ENCODE results near the gene SPEM2. TPM values are rescaled to one million over a fixed set of nuclear protein-coding genes. Genes with fewer than 3 reads are reported as not detected.

Gene SPEM2
- total RNA-seq, 6 experiments from 2014 or later: not detected

GRCh38 chr17:7408252-7408727 lies 17.1 kb upstream of the SPEM2 start:
- Histone ChIP-seq H3K9me3 (no peaks in the 10 kb centered on the region), H3K4me3 (no peak overlapping the region), H3K4me1 (no peaks in the 10 kb centered on the region), H3K27ac (no peak overlapping the region), H3K36me3 (no peaks in the 10 kb centered on the region), H3K27me3 (no peaks in the 10 kb centered on the region)
- DNase-seq (no peak), ATAC-seq (no peak)
- 97% methylated on average over 5 of the region's 58 CpGs for WGBS (ENCODE audit: insufficient coverage, low coverage, low lambda C conversion rate, missing lambda C conversion rate)
- TF ChIP-seq POLR2A (IDR thresholded peaks at IDR 0.05) (no peak), CTCF (IDR thresholded peaks at IDR 0.05) (no peak)
- intact Hi-C loops (cut with DNase I): no loop called here

GRCh38 chr17:7408863-7409262 lies 16.6 kb upstream of the SPEM2 start:
- H3K27me3 ChIP-seq: no peaks in the 10 kb centered on the region

GRCh38 chr17:7409716-7410115 lies 15.7 kb upstream of the SPEM2 start:
- Histone ChIP-seq H3K4me3 (no peak overlapping the region), H3K27ac (no peak overlapping the region), H3K9me3 (no peaks in the 10 kb centered on the region), H3K27me3 (no peaks in the 10 kb centered on the region), H3K36me3 (no peaks in the 10 kb centered on the region), H3K4me1 (no peaks in the 10 kb centered on the region)
- TF ChIP-seq POLR2A (IDR thresholded peaks at IDR 0.05) (no peak), CTCF (IDR thresholded peaks at IDR 0.05) (no peak)
- intact Hi-C loops (cut with DNase I): no loop called here
- ATAC-seq (no peak), DNase-seq (no peak)
- WGBS (ENCODE audit: insufficient coverage, low coverage, low lambda C conversion rate, missing lambda C conversion rate): 99% methylated on average over 6 of the region's 6 CpGs

More at GRCh38 chr17:7408863-7409262, 16.6 kb upstream of the SPEM2 start:
- Histone ChIP-seq H3K9me3 (no peaks in the 10 kb centered on the region), H3K4me1 (no peaks in the 10 kb centered on the region), H3K27ac (no peak overlapping the region), H3K4me3 (no peak overlapping the region), H3K36me3 (no peaks in the 10 kb centered on the region)
- DNase-seq (no peak), ATAC-seq (no peak)
- intact Hi-C loops (cut with DNase I): no loop called here
- no peak for TF ChIP-seq POLR2A (IDR thresholded peaks at IDR 0.05)
- no peak for TF ChIP-seq CTCF (IDR thresholded peaks at IDR 0.05)
- WGBS (ENCODE audit: insufficient coverage, low coverage, low lambda C conversion rate, missing lambda C conversion rate): 91% methylated on average over 5 of the region's 6 CpGs

- DNase-seq (no peak), ATAC-seq (no peak)
- Histone ChIP-seq H3K9me3 (no peaks in the 10 kb centered on the region), H3K27me3 (no peaks in the 10 kb centered on the region), H3K4me3 (no peak overlapping the region), H3K4me1 (no peaks in the 10 kb centered on the region), H3K36me3 (no peaks in the 10 kb centered on the region), H3K27ac (no peak overlapping the region)
- TF ChIP-seq CTCF (IDR thresholded peaks at IDR 0.05): no peak
- TF ChIP-seq POLR2A (IDR thresholded peaks at IDR 0.05): no peak
- 86% methylated on average over 17 of the region's 25 CpGs for WGBS (ENCODE audit: insufficient coverage, low coverage, low lambda C conversion rate, missing lambda C conversion rate)
- intact Hi-C loops (cut with DNase I): no loop called here
Observed at GRCh38 chr17:7410634-7411426, 14.6 kb upstream of the SPEM2 start.
